H1 (cell line): ENCODE measurements around the gene GUCY1A1. TPM values are rescaled to one million over a fixed set of nuclear protein-coding genes. Genes with fewer than 3 reads are reported as not detected.

Experiments
- BCL11A ChIP-seq, 2 experiments: IDR thresholded peaks; one replicate each; pipeline ENCODE4 v1.6.1; 2011; ENCODE audit warnings: low read depth in 2 of 2, low read length in 2 of 2, mild to moderate bottlenecking in 2 of 2
- PHF8 ChIP-seq: fragments of 200-600 bp; sonication (generic); conservative IDR thresholded peaks from 2 replicates; pipeline ENCODE4 v1.7.1; 2012; ENCODE audit warnings: low read depth, mild to moderate bottlenecking, inconsistent platforms, low read length, moderate library complexity
- polyA plus RNA-seq, 7 experiments: library from polyadenylated mRNA; depleted of rRNA in 3 of 7; stranded (reverse) in 5 of 7; unstranded in 2 of 7; fragments of >200 nt in 5 of 7; fragments of 200-250 nt in 2 of 7; gene quantifications; 1 replicate in 5 of 7; 2 replicates in 1 of 7; 4 replicates in 1 of 7; pipeline versions ENCODE4 v1.2.1 to v1.2.3, GENCODE V29; 2011 to 2013; ENCODE audit warnings: missing spikeins in 2 of 7, mixed read lengths in 2 of 7
- total RNA-seq: library from RNA; stranded (reverse); fragmentation: NEBNext Ultra II Directional; extraction: Animal tissue kit (Norgen Biotek cat#: 25700); gene quantifications from 2 replicates; pipeline ENCODE4 v1.2.1, GENCODE V29; 2021

Gene GUCY1A1
- total and polyA plus RNA-seq, 2 of the 8 experiments (the other 6 are each of a cell fraction or from before 2014, with no cell fraction given) = not detected

DNA sequence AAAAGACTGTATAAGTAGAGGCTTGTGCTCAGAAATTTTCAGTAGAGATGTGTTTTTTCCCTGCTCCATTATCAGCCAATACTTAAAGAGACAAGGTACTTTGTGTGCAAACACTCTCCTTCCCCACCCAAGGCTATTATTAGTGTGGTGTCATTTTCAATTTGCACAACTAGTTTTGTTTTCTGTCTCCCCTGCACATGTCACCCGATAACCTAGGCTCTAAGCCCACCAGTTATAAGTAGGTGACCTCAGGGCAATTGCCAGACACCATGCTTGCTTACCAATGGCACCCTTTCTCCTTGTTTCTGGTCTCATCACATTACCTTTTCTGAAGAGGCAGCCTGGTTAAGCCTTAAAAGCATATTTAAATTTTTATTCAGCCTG lies 8.0 kb upstream of the GUCY1A1 start (continued):
- TF ChIP-seq PHF8 (no peak), BCL11A (IDR thresholded peaks at IDR 0.05; ENCODE audit: low read depth in 2 of 2, low read length in 2 of 2) (no peak)
